GM12891 (cell line): ENCODE measurements around the gene RILP.

ENCODE experiments used
- DNase-seq: peaks from one replicate; pipeline ENCODE4 v3.0.0; 2011; ENCODE audit warnings: low spot score; ENCODE audit not compliant: insufficient read length
- FAIRE-seq: peaks from 2 replicates; lab custom pipeline; 2011; peaks lifted over from hg19 to GRCh38; lab: Jason Lieb, UNC
- PAX5 ChIP-seq: IDR thresholded peaks from 2 replicates; pipeline ENCODE4 v1.6.1; 2011; ENCODE audit warnings: low read length, moderate library complexity, mild to moderate bottlenecking; ENCODE audit not compliant: insufficient read depth, severe bottlenecking
- POLR2A ChIP-seq: IDR thresholded peaks from 2 replicates; pipeline ENCODE4 v1.6.1; 2011; ENCODE audit warnings: low read depth, low read length, control low read depth
- POLR2AphosphoS5 ChIP-seq: IDR thresholded peaks from 2 replicates; pipeline ENCODE4 v1.6.1; 2011; ENCODE audit warnings: low read depth, low read length, control low read depth
- POU2F2 ChIP-seq: IDR thresholded peaks from 2 replicates; pipeline ENCODE4 v1.6.1; 2011; ENCODE audit warnings: low read depth, mild to moderate bottlenecking, control low read depth, low read length, moderate library complexity
- SPI1 ChIP-seq: IDR thresholded peaks from 2 replicates; pipeline ENCODE4 v1.6.1; 2011; ENCODE audit warnings: low read depth, low read length, control low read depth
- TAF1 ChIP-seq: IDR thresholded peaks from 2 replicates; pipeline ENCODE4 v1.6.1; 2011; ENCODE audit warnings: low read depth, low read length, control low read depth

The RILP gene

DNA sequence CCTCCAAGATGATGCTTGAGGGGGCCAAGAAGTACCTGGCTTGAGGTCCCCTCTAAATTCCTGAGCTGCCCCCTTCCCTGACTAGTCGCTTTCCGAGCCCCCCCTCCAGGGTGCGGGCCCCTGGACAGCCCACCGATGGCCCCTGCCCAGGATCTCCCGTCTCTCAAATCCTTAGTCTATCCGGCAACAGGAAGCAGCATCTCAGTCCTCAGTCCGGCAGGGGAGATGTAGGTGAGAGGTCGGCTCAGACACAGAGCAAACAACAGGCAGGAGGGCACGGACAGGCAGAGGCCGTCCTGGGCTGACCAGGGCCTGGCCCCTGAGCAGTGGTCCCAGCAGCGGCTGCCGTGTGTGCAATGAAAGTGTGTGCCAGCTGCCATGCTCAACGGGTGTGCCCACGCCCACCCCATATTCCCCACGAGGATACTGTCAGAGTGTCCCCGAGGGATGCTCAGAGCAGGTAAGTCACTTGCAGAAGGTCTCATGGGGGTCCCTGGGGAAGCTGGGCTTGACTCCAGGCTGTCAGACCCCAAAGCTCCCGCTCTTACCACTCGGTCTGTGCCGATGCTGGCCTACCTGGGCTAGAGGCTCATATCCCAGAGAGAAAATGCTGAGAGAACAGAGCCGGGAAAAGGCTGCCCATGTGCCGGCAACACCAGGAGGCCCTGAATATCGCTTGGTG is 28.3 kb downstream of the RILP start:
- FAIRE-seq = no peak
- no peak for TF ChIP-seq POU2F2
- no peak for TF ChIP-seq POLR2AphosphoS5
- no peak for TF ChIP-seq POLR2A
- TF ChIP-seq SPI1 = no peak
- no peak for TF ChIP-seq TAF1
- TF ChIP-seq PAX5 = no peak

DNA sequence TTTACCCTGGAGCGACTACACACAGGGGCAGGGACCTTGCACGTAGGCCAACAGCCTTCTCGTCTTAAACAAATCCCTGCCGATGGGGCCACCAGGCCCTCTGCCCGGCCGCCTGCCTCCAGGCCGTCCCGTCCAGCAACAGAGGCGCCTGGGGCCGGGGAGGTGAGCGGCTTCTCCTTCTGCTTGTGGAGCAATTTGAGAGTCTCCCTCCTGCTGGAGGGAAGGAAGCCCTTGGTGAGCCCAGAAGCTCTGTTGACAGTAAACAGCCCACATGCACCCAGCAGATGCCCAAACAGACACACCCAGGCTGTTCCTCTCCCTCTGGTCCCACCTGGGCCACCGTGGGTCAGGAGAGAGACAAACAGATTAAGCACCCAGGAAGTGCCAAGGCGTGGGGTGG is 29.2 kb downstream of the RILP start:
- no peak for DNase-seq
- TF ChIP-seq TAF1 (no peak), PAX5 (no peak), SPI1 (no peak), POLR2AphosphoS5 (no peak), POU2F2 (no peak), POLR2A (no peak)
- no peak for FAIRE-seq

More for the DNA sequence above, 28.3 kb downstream of the RILP start:
- DNase-seq = no peak

DNA sequence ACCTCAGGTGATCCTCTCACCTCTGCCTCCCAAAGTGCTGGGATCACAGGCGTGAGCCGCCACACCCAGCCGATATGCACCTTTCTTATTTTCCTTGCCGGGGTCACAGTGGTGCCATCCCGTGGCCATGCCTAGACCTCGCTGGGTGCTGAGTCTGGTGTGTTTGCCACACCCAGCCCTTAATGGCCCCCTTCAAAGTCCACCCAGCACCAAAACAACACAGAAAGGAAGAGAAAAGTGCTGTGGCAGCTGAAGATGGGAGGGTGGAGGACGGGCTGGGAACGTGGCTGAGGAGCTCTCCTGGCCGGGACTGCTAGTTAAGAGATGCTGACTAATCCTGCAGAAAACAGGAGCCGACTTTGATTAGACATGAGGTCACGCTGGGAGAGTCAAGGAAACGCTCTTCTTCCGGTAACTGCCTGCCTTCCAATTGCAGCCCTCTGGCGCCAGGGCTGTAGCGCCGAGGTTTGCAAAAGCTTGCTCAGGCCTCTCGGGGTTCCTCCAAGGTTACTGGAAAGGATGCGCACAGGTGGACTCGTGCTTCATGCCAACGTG is 32.0 kb downstream of the RILP start:
- DNase-seq (no peak), FAIRE-seq (no peak)
- TF ChIP-seq TAF1 (no peak), POU2F2 (no peak), PAX5 (no peak), POLR2A (no peak), POLR2AphosphoS5 (no peak), SPI1 (no peak)

DNA sequence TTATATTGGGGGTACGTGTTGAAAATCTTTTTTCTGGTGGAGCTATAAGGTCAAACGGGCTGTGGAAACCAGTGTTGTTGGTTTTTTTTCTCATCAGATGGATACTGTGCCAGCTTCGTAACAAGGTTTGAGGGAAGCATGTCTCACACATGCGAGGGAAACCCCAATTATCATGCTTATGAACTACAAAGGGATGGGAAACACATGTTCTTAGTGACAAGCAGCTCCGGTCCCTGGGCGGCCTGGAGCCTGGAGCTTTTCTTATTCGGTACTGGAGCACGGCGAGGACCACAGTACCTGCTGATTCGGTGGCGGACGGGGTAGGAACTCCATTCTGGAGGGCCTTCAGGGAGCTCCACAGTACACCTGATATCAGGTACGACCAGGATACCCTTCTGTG is 33.6 kb downstream of the RILP start:
- FAIRE-seq (no peak), DNase-seq (no peak)

DNA sequence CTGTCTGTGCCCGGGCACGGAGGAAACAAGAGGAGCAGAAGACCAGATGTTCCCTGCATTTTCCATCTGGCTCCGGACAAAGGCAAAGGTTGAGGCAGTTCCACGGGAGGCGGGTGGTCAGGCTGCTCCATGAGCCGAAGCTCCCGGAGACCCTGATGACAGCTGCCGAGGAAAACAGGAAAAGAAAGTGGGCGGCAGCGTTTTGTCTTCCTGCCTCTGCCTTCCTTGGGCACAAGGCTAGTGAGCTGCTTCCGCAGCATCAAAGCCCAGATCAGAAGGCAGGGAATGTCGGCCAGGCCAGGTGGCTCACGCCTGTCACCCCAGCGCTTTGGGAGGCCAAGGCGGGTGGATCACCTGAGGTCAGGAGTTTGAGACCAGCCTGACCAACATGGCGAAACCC is 37.3 kb downstream of the RILP start:
- DNase-seq (no peak), FAIRE-seq (no peak)
- no peak for TF ChIP-seq POU2F2
- no peak for TF ChIP-seq POLR2AphosphoS5
- TF ChIP-seq TAF1 = no peak
- TF ChIP-seq SPI1 = no peak
- TF ChIP-seq PAX5 = no peak
- no peak for TF ChIP-seq POLR2A

More for the DNA sequence above, 33.6 kb downstream of the RILP start:
- TF ChIP-seq SPI1 (no peak), POLR2A (no peak), POU2F2 (no peak), TAF1 (no peak), PAX5 (no peak), POLR2AphosphoS5 (no peak)

DNA sequence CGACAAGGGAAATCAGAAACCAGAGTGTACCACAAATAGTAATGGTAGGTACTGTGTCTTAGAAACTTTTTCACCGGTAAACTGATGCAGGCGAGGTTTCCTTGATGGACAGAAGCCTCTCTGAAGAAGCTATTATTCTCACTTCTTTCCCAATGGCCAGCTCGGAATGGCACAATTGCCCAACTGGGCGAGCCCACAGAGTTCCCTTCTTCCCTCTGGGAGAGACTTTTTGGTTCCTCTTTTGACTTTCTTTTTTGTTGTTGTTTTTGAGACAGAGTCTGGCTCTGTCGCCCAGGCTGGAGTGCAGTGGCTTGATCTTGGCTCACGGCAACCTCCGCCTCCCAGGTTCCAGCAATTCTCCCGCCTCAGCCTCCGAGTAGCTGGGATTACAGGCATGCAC is 38.0 kb downstream of the RILP start:
- FAIRE-seq (no peak), DNase-seq (no peak)
- TF ChIP-seq SPI1 (no peak), PAX5 (no peak), POLR2AphosphoS5 (no peak), POU2F2 (no peak), TAF1 (no peak)

DNA sequence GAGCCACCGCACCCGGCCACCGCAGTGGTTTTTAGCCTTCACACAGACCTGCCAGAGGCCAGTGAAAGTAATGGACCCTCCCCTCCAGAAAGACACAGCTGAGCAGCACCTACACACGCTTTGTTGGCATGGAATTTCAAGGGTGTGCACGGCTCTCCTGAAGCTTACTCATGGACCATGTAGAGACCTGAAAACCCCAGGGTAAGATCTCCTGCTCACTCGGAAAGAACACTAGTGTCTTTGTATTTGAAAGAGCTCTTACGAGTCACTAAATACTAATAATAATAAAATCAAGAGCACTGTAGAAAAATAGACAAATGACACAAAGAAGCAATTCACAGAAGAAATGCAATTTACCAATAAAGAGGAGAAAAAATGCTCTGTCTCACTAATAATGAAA is 41.0 kb downstream of the RILP start:
- DNase-seq (no peak), FAIRE-seq (no peak)
- TF ChIP-seq TAF1 (no peak), POLR2A (no peak), PAX5 (no peak), POLR2AphosphoS5 (no peak), SPI1 (no peak), POU2F2 (no peak)

DNA sequence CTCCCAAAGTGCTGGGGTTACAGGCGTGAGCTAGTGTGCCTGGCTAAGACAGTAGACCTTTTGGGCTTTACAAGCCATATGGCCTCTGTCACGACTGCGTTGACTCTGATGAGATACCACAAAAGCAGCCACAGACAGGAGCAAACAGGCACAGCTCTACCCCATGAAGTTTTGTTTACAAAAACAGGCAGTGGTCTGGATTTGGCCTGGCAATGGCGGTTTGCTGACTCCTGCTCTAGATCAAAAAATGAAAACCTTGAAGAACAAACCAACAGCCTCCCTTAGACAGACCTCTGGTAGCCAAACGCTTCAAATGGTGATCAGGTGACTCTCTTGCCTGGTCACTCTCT is 41.7 kb downstream of the RILP start:
- DNase-seq = no peak
- TF ChIP-seq POLR2AphosphoS5 (no peak), POLR2A (no peak), PAX5 (no peak), POU2F2 (no peak), SPI1 (no peak), TAF1 (no peak)
- FAIRE-seq = no peak

DNA sequence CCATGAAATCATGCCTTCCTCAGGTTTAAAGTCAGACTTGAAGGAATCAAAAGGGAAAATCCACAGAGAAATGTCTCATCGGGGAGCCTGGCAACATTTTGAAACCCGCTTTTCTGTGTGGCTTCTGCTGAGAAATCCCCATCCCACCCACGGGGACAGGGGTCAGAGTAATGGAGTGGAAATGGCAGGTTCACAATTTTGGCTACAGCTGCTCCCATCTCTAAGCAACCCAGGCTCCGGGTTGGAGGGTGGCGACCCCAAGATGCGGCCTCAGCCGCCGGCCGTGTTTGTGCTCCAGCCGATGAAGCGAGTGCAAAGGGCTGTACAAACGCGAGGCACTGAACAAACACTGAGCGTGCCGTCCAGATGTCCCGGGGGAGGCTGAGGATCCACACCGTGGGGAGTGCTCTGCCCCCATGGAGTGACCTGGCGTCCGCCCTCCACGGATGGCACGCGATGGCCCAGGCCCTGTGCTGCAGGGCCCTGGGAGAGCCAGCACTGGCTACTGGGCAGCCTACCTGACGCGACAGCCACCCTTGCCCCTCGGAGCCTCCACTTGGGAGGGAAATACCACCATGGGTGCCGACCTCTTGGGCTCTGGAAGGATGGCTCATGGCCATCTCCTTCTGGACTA is 43.2 kb downstream of the RILP start:
- no peak for TF ChIP-seq POU2F2
- TF ChIP-seq POLR2AphosphoS5 = no peak
- TF ChIP-seq POLR2A = no peak
- no peak for TF ChIP-seq TAF1
- no peak for TF ChIP-seq PAX5
- no peak for TF ChIP-seq SPI1

More for the DNA sequence above, 43.2 kb downstream of the RILP start:
- no peak for FAIRE-seq
- no peak for DNase-seq
